Small intestine (tissue), 7 donors: ENCODE data around the gene GLB1L3. TPM values are rescaled to one million over a fixed set of nuclear protein-coding genes. Genes with fewer than 3 reads are reported as not detected.
"Not testable (repeated sequence)": the region's sequence is repeated elsewhere in the genome, so short reads cannot be mapped to it uniquely, and the experiment has no call there.

Experiments used
- DNase-seq, 2 donors: peaks; one replicate each; pipeline versions ENCODE4 v3.0.0 to v3.0.0-alpha.2; 2013
- FAIRE-seq: peaks from 2 replicates; lab custom pipeline; 2012; peaks lifted over from hg19 to GRCh38; lab: Jason Lieb, UNC
- H3K27ac ChIP-seq, 3 donors: one replicate each; pipeline ENCODE4 v1.5.1; 2013; ENCODE audit warnings: low read length in 2 of 3, mild to moderate bottlenecking in 2 of 3, control low read depth in 1 of 3, inconsistent platforms in 1 of 3, low read depth in 1 of 3, moderate library complexity in 1 of 3
- H3K27me3 ChIP-seq, 3 donors: one replicate each; pipeline ENCODE4 v1.6.1; 2013; ENCODE audit warnings: low read length in 3 of 3, inconsistent platforms in 1 of 3; ENCODE audit not compliant: control insufficient read depth in 3 of 3, insufficient read depth in 3 of 3
- H3K36me3 ChIP-seq, 3 donors: one replicate each; pipeline ENCODE4 v1.6.1; 2013; ENCODE audit warnings: low read length in 3 of 3, inconsistent platforms in 1 of 3, low read depth in 1 of 3, mild to moderate bottlenecking in 1 of 3, moderate library complexity in 1 of 3; ENCODE audit not compliant: control insufficient read depth in 3 of 3, insufficient read depth in 2 of 3
- H3K4me1 ChIP-seq, 3 donors: one replicate each; pipeline ENCODE4 v1.6.1; 2013; ENCODE audit warnings: low read length in 2 of 3, inconsistent platforms in 1 of 3, low read depth in 1 of 3, mild to moderate bottlenecking in 1 of 3, moderate library complexity in 1 of 3; ENCODE audit not compliant: control insufficient read depth in 3 of 3, insufficient read depth in 2 of 3
- H3K4me3 ChIP-seq, 3 donors: one replicate each; pipeline ENCODE4 v1.5.1; 2013; ENCODE audit warnings: low read length in 3 of 3, control low read depth in 1 of 3, inconsistent platforms in 1 of 3, low read depth in 1 of 3, mild to moderate bottlenecking in 1 of 3, moderate library complexity in 1 of 3
- H3K9me3 ChIP-seq, 2 donors: one replicate each; pipeline ENCODE4 v1.6.1; 2013; ENCODE audit warnings: low read depth in 1 of 2, low read length in 1 of 2; ENCODE audit not compliant: control insufficient read depth in 2 of 2, insufficient read depth in 1 of 2
- WGBS, 3 donors: extraction: QIAGEN DNeasy Blood & Tissue Kit; methylation state at CpG; one replicate each; pipeline ENCODE4 v1.1.7; 2013; 5-methylcytosine and 5-hydroxymethylcytosine counted together
- polyA plus RNA-seq, 4 donors: library from polyadenylated mRNA; stranded (reverse) in 3 of 4; unstranded in 1 of 4; fragments of 200-250 nt in 3 of 4; fragments of 120-200 nt in 1 of 4; gene quantifications; one replicate each; pipeline versions ENCODE4 v1.2.1 to v1.2.3, GENCODE V29; 2013
- donor health status: healthy with polysubstance abuse.
- donor health status: control.
- donor health status: control.
- donor health status: Bipolar disorder and iron deficiency.
- donor health status: healthy.

GLB1L3 gene
- polyA plus RNA-seq, 4 donors = 0.01 to 0.04 TPM; not detected in 2

DNA sequence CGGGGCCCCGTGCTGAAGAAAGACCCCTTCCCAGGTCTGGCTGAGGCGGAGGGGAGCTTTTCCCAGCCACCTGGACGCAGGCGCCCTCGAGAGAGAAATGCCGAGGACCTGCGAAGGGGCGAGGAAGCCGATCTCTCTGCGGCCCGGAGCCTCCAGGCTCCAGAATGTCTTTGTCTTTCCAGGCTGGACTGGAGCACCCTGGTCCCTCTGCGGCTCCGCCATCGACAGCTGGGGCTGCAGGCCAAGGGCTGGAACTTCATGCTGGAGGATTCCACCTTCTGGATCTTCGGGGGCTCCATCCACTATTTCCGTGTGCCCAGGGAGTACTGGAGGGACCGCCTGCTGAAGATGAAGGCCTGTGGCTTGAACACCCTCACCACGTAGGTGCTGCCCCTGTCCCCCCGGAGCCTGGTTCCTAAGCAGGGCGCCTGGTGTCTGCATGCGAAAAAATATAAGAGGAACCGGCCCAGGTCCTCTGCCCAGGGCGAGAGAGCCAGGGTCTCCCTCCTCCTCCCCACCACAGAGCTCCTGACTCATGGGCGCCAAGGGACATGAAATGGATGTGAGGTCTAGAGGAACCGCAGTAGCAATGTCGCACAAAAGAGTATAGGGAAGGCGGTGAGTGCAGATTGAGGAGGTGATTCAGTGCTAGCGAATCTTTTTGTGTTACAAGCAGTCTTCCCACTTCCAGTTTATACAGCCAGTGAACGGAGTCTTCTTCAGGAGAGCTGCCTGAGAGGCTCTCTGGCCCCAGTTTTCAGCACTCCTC lies 66.6 kb downstream of the GLB1L3 start:
- DNase-seq (no peak), FAIRE-seq (no peak)
- Histone ChIP-seq H3K4me1 (peaks cover 0 to 3% (median 0%) of the 10 kb centered on the region in 3 donors), H3K36me3 (no peaks in the 10 kb centered on the region), H3K27me3 (no peaks in the 10 kb centered on the region), H3K27ac (no peak overlapping the region), H3K4me3 (no peak overlapping the region), H3K9me3 (no peaks in the 10 kb centered on the region)
- 91 to 96% (median 92%) methylated on average over 30 of the region's 30 CpGs for WGBS, 3 donors

- 81 to 93% (median 89%) methylated on average over 15 of the region's 15 CpGs for WGBS, 3 donors
- Histone ChIP-seq H3K27me3 (no peaks in the 10 kb centered on the region), H3K36me3 (no peaks in the 10 kb centered on the region), H3K4me1 (peaks cover 0 to 3% (median 0%) of the 10 kb centered on the region in 3 donors), H3K27ac (no peak overlapping the region), H3K4me3 (no peak overlapping the region), H3K9me3 (no peaks in the 10 kb centered on the region)
- DNase-seq (no peak), FAIRE-seq (no peak)
Observed at GRCh38 chr11:134343646-134344045, 67.5 kb downstream of the GLB1L3 start.

- 81 to 87% (median 87%) methylated on average over 20 to 27 of the region's 28 CpGs for WGBS, 3 donors
- H3K4me1 ChIP-seq, FAIRE-seq, H3K27me3 ChIP-seq, DNase-seq, H3K27ac ChIP-seq, H3K4me3 ChIP-seq, H3K9me3 ChIP-seq, H3K36me3 ChIP-seq: not testable (repeated sequence)
Observed at GRCh38 chr11:134344497-134345236, 68.5 kb downstream of the GLB1L3 start.

DNA sequence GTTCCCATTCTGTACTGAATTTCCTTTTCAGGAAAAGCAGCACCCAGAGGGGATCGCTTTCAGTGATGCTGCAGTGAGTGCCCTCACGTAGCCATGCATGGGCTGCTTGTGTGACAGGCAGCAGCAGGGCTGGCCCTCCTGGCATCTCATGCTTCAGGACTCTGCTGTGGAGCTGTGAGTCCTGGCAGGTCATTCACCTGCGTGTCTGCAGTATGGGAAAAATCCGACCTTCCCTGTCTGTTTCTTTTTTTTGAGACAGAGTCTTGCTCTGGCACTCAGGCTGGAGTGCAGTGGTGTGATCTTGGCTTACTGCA lies 69.0 kb downstream of the GLB1L3 start:
- Histone ChIP-seq H3K4me3 (no peak overlapping the region), H3K4me1 (peaks cover 0 to 3% (median 0%) of the 10 kb centered on the region in 3 donors), H3K27me3 (no peaks in the 10 kb centered on the region), H3K36me3 (no peaks in the 10 kb centered on the region), H3K9me3 (no peaks in the 10 kb centered on the region), H3K27ac (no peak overlapping the region)
- 84 to 91% (median 88%) methylated on average over 4 of the region's 4 CpGs for WGBS, 3 donors
- DNase-seq (no peak), FAIRE-seq (no peak)

DNA sequence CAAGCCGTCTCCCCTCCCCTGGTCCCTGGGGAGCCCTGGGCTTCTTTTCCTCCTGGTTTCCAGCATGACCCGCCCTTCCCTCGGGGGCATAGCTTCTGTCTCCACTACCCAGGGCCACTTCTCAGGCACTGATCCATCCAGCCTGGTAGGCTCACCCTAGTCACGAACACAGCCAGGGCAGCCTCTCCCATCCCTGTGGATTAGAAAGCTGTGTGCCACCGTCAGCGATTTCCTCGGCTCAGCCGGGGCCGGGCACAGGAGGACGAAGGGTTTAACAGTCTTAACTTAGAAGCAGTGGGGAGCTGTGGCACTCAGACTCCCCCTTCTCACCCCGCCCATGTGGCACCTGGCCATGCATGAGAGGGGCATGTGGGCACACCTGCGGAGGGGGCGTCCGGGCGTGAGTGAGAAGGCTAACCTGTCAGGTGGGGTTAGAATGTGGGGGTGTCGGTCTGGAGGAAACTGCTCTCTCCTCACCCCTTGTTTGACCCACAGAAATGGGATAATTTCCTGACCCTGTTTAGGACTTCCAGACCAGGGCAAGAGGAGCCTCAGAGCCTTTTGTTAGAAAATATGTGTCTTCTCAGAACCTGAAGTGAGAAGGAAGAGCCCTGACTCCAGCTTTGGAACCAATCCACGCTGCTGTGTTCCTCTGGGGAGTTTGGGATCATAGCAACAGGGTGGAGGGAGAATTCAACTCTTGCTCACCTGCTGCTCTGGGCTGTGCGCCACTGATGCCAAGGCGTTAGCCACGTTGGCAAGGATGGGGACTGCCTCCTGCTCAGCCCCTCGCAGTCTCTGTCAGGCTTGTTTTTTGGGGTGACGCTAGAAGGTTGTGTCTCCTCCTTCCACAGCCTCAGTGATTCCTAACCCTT lies 70.2 kb downstream of the GLB1L3 start:
- DNase-seq (no peak), FAIRE-seq (no peak)
- no peak overlapping the region for H3K27ac ChIP-seq
- H3K27me3 ChIP-seq = no peaks in the 10 kb centered on the region
- 74 to 88% (median 87%) methylated on average over 22 of the region's 22 CpGs for WGBS, 3 donors
- no peaks in the 10 kb centered on the region for H3K9me3 ChIP-seq
- H3K4me3 ChIP-seq = no peak overlapping the region
- H3K36me3 ChIP-seq = no peaks in the 10 kb centered on the region
- no peaks in the 10 kb centered on the region for H3K4me1 ChIP-seq

DNA sequence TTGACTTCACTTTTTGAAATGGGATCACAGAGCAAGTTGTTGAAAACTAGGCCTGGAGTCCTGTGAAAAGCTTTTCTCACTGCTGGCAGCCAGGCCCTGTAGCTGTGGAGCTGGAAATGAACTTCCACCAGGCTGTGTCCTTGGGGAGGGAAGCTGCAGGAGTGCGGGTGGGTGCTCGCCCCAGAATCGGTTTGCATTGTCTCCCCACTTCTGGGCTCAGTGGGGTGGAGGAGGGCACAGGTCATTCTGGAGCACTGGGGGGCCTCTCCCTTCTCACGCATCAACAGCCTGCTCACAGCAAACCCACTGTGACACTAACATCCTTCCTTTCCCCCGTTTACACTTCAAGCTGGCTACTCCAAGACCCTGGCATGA lies 70.8 kb downstream of the GLB1L3 start:
- FAIRE-seq (no peak), DNase-seq (no peak)
- H3K36me3 ChIP-seq = no peaks in the 10 kb centered on the region
- H3K27ac ChIP-seq = no peak overlapping the region
- no peaks in the 10 kb centered on the region for H3K4me1 ChIP-seq
- H3K9me3 ChIP-seq = no peaks in the 10 kb centered on the region
- H3K27me3 ChIP-seq = no peaks in the 10 kb centered on the region
- WGBS, 3 donors = 76 to 90% (median 84%) methylated on average over 5 of the region's 5 CpGs
- no peak overlapping the region for H3K4me3 ChIP-seq

- Histone ChIP-seq H3K4me3 (no peak overlapping the region), H3K27me3 (no peaks in the 10 kb centered on the region), H3K36me3 (no peaks in the 10 kb centered on the region), H3K9me3 (no peaks in the 10 kb centered on the region), H3K27ac (no peak overlapping the region), H3K4me1 (no peaks in the 10 kb centered on the region)
- WGBS, 3 donors = 91 to 95% (median 92%) methylated on average over 10 of the region's 10 CpGs
- DNase-seq = no peak
- FAIRE-seq = no peak
Observed at GRCh38 chr11:134347441-134347840, 71.3 kb downstream of the GLB1L3 start.

- Histone ChIP-seq H3K4me1 (no peaks in the 10 kb centered on the region), H3K4me3 (no peak overlapping the region), H3K27me3 (no peaks in the 10 kb centered on the region), H3K9me3 (no peaks in the 10 kb centered on the region), H3K36me3 (no peaks in the 10 kb centered on the region), H3K27ac (no peak overlapping the region)
- FAIRE-seq (no peak), DNase-seq (no peak)
- 61 to 81% (median 76%) methylated on average over 6 of the region's 6 CpGs for WGBS, 3 donors
Observed at GRCh38 chr11:134349109-134349801, 73.1 kb downstream of the GLB1L3 start.
